Panc1 (cell line): ENCODE results near the gene TNFAIP8L1. TPM values are rescaled to one million over a fixed set of nuclear protein-coding genes. Genes with fewer than 3 reads are reported as not detected.

Experiments
- ATAC-seq: fragments of 200-7000 bp; cut with Tn5 transposase; 2 replicates; pipeline ENCODE4 v1.9.1; 2020; ENCODE audit warnings: mild to moderate bottlenecking, moderate library complexity
- BruUV-seq: library from RNA; stranded (reverse); fragments of 400-500 nt; replicated peaks from 2 replicates; lab custom pipeline; 2021; lab: Mats Ljungman, UMichigan
- CTCF ChIA-PET: fragments of 300-600 bp; sonication (Branson Sonifier 250); formaldehyde crosslinking; loops from one replicate; lab custom pipeline; 2022; ENCODE audit warnings: antibody characterized with exemption; lab: Charles Lee
- POLR2A ChIA-PET: fragments of 300-600 bp; sonication (Branson Sonifier 250); formaldehyde crosslinking; loops from one replicate; lab custom pipeline; 2022; ENCODE audit warnings: antibody characterized with exemption; lab: Charles Lee
- DNase-seq: peaks from one replicate; pipeline ENCODE4 v3.0.0-alpha.2; 2010; ENCODE audit warnings: low read depth, low spot score
- H3K27ac ChIP-seq: 2 replicates; pipeline ENCODE4 v1.5.1; 2011; ENCODE audit warnings: mild to moderate bottlenecking, low read length, inconsistent platforms
- H3K27me3 ChIP-seq: fragments of 200-500 bp; sonication (Bioruptor generic); 2 replicates; pipeline ENCODE4 v1.6.0; 2014; ENCODE audit warnings: low read length, inconsistent platforms; ENCODE audit not compliant: control insufficient read depth, insufficient read depth
- H3K36me3 ChIP-seq: fragments of 200-500 bp; sonication (Bioruptor generic); 2 replicates; pipeline ENCODE4 v1.5.1; 2014; ENCODE audit warnings: inconsistent platforms, mild to moderate bottlenecking, low read length, moderate library complexity; ENCODE audit not compliant: control insufficient read depth, insufficient read depth
- H3K4me1 ChIP-seq: 2 replicates; pipeline ENCODE4 v1.5.1; 2011; ENCODE audit warnings: inconsistent platforms, mild to moderate bottlenecking, low read length, moderate library complexity; ENCODE audit not compliant: control insufficient read depth, insufficient read depth
- H3K4me3 ChIP-seq, 2 experiments: 2 replicates each; pipeline ENCODE4 v1.5.1; 2011 to 2012; ENCODE audit warnings: low read depth in 2 of 2, low read length in 2 of 2, mild to moderate bottlenecking in 2 of 2, inconsistent platforms in 1 of 2, moderate library complexity in 1 of 2
- H3K9me3 ChIP-seq: fragments of 200-500 bp; sonication (Bioruptor generic); 2 replicates; pipeline ENCODE4 v1.5.1; 2014; ENCODE audit warnings: low read depth, mild to moderate bottlenecking, inconsistent platforms, low read length, moderate library complexity; ENCODE audit not compliant: control insufficient read depth, insufficient read depth
- POLR2AphosphoS5 ChIP-seq: IDR thresholded peaks from 2 replicates; pipeline ENCODE4 v1.6.1; 2012; ENCODE audit warnings: mild to moderate bottlenecking, low read depth, low read length, moderate library complexity
- SIN3A ChIP-seq: IDR thresholded peaks from 2 replicates; pipeline ENCODE4 v1.6.1; 2012; ENCODE audit warnings: low read depth, mild to moderate bottlenecking, low read length, moderate library complexity, borderline replicate concordance; ENCODE audit not compliant: insufficient read depth
- TCF7L2 ChIP-seq: IDR thresholded peaks from 2 replicates; pipeline ENCODE4 v1.6.1; 2011; ENCODE audit warnings: mild to moderate bottlenecking, low read depth, low read length, inconsistent platforms
- in situ Hi-C: cut with HindIII; loops from 2 replicates; pipeline ENCODE4 v1.10.0; 2016; ENCODE audit warnings: low sequenced_read_pairs, low pct_unique_long_range_greater_than_20kb
- intact Hi-C: fragments of 100-400 bp; cut with micrococcal nuclease; formaldehyde crosslinking; loops from one replicate; pipeline ENCODE4 v1.10.0; 2022; ENCODE audit not compliant: unreplicated experiment
- total RNA-seq: library from RNA; stranded (reverse); gene quantifications from one replicate; pipeline ENCODE4 v1.2.1, GENCODE V29; 2021; ENCODE audit not compliant: unreplicated experiment
- TF ChIP-seq, protein P1 (sequence below): fragments of 450-650 bp; IDR thresholded peaks from 2 replicates; pipeline ENCODE4 v1.5.1; 2017; ENCODE audit warnings: mild to moderate bottlenecking
- TF ChIP-seq, protein P2 (sequence below), 2 experiments: IDR thresholded peaks; 2 replicates each; pipeline ENCODE4 v1.6.1; 2011 to 2012; ENCODE audit warnings: low read depth in 2 of 2, control low read depth in 1 of 2, low read length in 1 of 2, mild to moderate bottlenecking in 1 of 2, moderate library complexity in 1 of 2; ENCODE audit not compliant: insufficient read depth in 1 of 2

The TNFAIP8L1 gene
- total RNA-seq, 1 experiment from 2014 or later = 4.8 TPM

DNA sequence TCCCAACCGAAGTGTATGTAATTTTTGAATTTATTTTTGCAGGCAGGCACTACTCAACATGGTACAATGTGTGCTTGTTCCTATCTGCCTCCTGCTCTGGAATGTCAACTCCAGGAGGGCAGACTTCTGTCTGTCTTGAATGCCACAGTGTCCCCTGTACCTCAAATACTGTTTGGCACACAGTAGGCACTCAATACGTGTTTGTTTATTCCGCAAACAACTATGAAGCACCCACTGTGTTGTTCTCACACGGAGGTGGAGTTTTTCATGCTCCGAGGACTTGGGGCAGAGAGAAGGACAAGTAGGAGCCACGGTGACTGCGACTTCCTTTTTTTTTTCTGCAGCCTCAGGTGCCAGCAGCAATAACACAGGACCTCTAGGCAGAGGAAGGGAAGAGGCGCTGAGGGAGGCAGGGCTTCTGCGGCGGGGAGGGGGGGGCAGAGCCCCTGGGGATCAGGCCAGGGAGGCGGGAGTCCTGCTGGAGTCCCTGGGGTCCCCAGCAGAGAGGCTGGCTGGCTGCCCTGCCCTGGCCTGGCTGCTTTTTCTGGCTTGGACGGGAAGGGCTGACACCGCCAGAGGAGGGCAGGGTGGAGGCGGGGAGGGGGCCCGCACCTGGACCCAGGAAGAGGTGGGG is 29.3 kb upstream of the TNFAIP8L1 start:
- intact Hi-C loops = no loop called here
- TF ChIP-seq, protein P1, sequence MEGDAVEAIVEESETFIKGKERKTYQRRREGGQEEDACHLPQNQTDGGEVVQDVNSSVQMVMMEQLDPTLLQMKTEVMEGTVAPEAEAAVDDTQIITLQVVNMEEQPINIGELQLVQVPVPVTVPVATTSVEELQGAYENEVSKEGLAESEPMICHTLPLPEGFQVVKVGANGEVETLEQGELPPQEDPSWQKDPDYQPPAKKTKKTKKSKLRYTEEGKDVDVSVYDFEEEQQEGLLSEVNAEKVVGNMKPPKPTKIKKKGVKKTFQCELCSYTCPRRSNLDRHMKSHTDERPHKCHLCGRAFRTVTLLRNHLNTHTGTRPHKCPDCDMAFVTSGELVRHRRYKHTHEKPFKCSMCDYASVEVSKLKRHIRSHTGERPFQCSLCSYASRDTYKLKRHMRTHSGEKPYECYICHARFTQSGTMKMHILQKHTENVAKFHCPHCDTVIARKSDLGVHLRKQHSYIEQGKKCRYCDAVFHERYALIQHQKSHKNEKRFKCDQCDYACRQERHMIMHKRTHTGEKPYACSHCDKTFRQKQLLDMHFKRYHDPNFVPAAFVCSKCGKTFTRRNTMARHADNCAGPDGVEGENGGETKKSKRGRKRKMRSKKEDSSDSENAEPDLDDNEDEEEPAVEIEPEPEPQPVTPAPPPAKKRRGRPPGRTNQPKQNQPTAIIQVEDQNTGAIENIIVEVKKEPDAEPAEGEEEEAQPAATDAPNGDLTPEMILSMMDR = no peak; the same call in 1 of the 2 replicates
- TF ChIP-seq, protein P2, sequence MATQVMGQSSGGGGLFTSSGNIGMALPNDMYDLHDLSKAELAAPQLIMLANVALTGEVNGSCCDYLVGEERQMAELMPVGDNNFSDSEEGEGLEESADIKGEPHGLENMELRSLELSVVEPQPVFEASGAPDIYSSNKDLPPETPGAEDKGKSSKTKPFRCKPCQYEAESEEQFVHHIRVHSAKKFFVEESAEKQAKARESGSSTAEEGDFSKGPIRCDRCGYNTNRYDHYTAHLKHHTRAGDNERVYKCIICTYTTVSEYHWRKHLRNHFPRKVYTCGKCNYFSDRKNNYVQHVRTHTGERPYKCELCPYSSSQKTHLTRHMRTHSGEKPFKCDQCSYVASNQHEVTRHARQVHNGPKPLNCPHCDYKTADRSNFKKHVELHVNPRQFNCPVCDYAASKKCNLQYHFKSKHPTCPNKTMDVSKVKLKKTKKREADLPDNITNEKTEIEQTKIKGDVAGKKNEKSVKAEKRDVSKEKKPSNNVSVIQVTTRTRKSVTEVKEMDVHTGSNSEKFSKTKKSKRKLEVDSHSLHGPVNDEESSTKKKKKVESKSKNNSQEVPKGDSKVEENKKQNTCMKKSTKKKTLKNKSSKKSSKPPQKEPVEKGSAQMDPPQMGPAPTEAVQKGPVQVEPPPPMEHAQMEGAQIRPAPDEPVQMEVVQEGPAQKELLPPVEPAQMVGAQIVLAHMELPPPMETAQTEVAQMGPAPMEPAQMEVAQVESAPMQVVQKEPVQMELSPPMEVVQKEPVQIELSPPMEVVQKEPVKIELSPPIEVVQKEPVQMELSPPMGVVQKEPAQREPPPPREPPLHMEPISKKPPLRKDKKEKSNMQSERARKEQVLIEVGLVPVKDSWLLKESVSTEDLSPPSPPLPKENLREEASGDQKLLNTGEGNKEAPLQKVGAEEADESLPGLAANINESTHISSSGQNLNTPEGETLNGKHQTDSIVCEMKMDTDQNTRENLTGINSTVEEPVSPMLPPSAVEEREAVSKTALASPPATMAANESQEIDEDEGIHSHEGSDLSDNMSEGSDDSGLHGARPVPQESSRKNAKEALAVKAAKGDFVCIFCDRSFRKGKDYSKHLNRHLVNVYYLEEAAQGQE (IDR thresholded peaks at IDR 0.05; ENCODE audit: insufficient read depth in 1 of 2, low read depth in 2 of 2, low read length in 1 of 2) = no peak
- DNase-seq = no peak
- no peaks in the 10 kb centered on the region for H3K9me3 ChIP-seq
- H3K27me3 ChIP-seq = no peaks in the 10 kb centered on the region
- H3K4me1 ChIP-seq = no peaks in the 10 kb centered on the region; the same call in 1 of the 2 replicates
- ChIA-PET CTCF (no interaction called here), POLR2A (no interaction called here)
- no TSS peak for BruUV-seq
- peak overlapping the region in 1 of 2 experiments; percentile 18; a peak in 1 of 4 replicates for H3K4me3 ChIP-seq
- no peaks in the 10 kb centered on the region for H3K36me3 ChIP-seq
- in situ Hi-C loops = no loop called here
- no peak overlapping the region for H3K27ac ChIP-seq
- ATAC-seq = peak; percentile 77

DNA sequence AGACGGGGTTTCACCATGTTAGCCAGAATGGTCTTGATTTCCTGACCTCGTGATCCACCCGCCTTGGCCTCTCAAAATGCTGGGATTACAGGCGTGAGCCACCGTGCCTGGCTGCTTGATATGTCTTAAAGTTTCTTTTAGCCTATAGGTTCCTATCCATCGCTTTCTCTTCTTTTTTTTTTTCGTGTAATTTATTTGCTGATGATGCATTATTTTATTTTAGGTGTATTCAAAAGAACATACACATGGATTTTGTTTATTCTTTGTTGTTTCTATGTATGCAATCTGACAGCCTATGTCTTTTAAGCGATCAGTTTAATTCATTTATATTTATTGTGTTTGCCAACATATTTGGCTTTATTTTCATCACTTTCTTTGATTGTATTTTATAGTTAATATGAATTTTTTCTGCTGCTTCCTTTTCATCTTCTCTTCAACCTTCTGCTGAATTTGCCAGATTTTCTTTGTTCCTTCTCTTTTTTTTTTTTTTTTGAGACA is 26.0 kb upstream of the TNFAIP8L1 start:
- no peaks in the 10 kb centered on the region for H3K36me3 ChIP-seq
- ChIA-PET POLR2A (no interaction called here), CTCF (no interaction called here)
- no peaks in the 10 kb centered on the region for H3K9me3 ChIP-seq
- no TSS peak for BruUV-seq
- no peaks in the 10 kb centered on the region; the same call in 1 of the 2 replicates for H3K4me1 ChIP-seq
- ATAC-seq = no peak
- no peak overlapping the region for H3K27ac ChIP-seq
- in situ Hi-C loops (no loop called here), intact Hi-C loops (no loop called here)
- no peak for DNase-seq
- no peak for TF ChIP-seq SIN3A
- TF ChIP-seq, protein P1 = no peak
- no peak for TF ChIP-seq POLR2AphosphoS5
- TF ChIP-seq TCF7L2 = no peak
- TF ChIP-seq, protein P2 (IDR thresholded peaks at IDR 0.05; ENCODE audit: insufficient read depth in 1 of 2, low read depth in 2 of 2, low read length in 1 of 2) = no peak
- no peak overlapping the region for H3K4me3 ChIP-seq
- no peaks in the 10 kb centered on the region for H3K27me3 ChIP-seq
